Measurements from ENCODE around the gene ZMYND8.
"Not testable (repeated sequence)": the region's sequence is repeated elsewhere in the genome, so short reads cannot be mapped to it uniquely, and the experiment has no call there.

ZMYND8 gene

DNA sequence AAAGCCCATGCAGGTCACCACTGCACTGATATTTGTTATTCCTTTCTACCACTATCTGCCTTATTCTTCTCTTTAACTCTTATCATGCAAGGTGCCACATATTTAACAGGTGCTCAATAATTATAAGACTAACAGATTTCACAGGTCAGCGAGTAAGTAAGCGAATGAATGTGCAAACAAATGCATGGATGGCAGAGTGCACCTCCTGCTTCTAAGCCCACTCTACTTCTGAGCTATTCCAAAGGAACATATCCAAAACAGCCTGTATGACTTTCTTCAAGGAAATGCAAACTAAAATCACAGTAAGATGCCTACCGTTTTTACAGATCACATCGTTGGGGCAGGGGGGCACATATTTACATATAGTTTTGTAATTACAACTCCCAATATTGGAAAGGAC lies 71.3 kb downstream of the ZMYND8 start:
- DNase-seq (ENCODE audit: low read depth) = no peak

DNA sequence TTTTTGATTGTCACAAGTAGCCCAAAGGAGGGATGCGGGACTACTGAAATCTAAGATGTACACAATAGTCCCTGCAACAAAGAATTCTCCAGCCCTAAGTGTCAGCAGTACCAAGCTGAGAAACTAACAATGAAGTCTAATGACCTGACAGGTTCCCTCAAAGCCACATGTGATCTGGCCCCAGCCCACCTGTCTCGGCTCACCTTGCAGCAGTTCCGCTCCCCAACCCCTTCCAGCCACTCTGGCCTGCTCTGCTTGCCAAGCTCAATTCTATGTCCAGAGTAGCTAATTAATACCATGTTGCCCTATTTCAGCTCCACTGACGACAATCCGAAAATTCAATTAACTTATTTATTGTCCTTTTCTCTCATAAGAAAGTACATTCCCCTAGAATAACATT lies 72.1 kb downstream of the ZMYND8 start:
- DNase-seq (ENCODE audit: low read depth) = no peak

DNA sequence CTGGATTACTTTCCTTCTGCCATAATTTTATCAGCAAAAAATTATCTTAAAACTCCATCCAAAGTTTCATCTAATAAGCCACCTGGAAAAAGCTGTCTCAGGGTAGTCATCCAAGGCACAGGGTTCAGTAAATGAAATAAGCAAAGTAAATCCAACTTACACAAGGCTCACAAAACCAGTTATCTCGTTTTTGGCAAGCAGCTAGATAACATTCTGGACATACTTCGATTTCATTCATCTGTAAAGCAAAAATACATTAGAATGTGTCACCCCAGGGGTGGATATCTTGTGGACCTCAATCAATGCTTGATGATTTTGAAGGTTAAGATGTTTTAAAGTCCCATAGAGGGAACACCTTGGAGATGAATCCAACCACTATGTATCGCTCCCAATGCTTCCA lies 73.1 kb downstream of the ZMYND8 start:
- DNase-seq (ENCODE audit: low read depth) = no peak

DNA sequence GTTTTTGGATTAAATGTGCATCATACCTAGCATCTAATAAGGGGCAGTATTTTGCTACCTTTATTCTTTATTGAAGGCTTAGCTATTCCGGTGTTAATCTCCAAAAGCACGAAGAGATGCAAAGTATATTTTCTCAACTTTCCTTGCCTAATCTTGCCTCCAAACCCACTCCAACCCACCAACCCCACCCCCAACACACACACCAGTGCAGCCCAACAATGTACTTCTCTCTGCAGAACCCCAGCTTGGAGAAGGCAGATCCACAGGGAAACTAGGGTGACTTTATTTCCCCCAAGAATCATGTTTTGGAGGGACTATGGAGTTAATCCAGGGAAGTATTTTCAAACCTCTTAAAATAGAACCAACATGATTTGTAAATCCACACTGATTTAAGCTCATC lies 73.6 kb downstream of the ZMYND8 start:
- no peak for DNase-seq (ENCODE audit: low read depth)

DNA sequence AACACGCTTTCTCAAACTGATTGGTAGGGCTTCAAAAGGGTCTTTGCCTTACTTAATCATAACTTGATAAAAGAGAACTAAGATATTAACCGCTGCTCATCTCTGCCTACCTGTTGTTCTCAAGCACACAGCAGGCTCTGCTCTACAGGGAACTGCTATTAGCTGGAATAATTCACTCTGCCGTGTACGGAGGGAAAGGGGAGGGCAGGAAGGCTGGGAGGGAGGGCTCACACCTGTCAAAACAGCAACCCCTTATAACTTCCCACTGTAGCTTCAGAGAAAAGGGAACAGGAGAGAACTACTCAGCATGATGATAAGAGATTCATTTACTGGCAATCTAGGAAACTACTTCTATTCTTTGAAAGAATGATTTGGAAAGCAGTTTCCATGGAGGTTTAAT lies 75.1 kb downstream of the ZMYND8 start:
- DNase-seq (ENCODE audit: low read depth) = no peak

DNA sequence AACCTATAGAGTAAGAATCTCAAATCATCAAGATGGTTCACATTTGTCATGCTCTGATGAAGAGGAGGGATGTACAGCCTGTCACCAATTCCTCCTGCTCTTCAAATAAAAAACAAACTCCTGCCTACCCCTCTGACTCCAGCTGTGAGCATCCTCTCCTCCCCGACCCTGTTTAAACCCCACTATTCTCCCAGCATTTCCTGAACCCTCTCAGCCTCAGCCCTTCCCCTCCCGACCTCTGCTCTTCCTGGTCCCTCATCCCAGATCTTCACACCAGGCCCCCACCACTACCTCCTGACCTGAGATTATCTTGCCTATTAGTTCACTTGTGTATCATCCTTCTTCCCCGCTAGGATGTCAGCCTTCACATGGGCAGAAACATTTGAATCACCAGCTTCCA lies 75.8 kb downstream of the ZMYND8 start:
- DNase-seq (ENCODE audit: low read depth) = no peak

DNA sequence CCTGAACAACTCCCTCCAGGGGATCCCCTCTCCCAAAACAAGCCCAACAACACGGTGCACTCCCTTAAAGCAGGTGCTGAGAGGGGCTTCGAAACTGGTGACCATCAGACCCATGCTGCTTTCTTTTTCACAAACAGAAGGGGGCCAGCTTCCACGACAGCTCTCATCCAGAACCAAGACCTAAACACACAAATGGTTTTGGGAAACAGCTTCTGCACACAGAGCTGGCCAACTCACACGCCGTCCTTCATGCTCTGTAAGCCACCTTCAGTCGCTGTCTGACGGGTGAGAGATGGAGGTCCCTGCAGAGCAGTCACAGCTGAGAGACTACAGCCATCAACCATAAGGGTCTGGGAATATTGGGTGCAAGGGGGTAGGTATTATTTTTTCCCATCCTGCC lies 76.3 kb downstream of the ZMYND8 start:
- DNase-seq (ENCODE audit: low read depth) = no peak

DNA sequence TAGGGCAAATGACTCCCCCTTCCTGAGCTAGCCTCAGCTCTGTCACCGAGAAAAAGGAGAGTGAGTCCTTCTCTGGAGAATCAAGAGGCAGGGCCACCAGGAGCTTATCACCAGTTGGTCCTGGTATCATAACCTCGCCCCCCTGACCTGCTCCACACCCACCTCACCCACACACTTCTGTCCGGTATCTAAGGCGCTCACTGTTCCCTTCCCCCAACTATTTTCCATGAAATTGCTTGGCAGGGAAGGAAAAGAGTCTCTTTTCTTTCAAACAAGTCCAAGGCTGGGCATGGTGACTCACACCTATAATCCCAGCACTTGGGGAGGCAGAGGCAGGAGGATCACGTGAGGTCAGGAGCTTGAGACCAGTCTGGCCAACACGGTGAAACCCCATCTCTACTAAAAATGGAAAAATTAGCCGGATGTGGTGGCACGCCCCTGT lies 77.6 kb downstream of the ZMYND8 start:
- peak; percentile 52 for DNase-seq (ENCODE audit: low read depth)

DNA sequence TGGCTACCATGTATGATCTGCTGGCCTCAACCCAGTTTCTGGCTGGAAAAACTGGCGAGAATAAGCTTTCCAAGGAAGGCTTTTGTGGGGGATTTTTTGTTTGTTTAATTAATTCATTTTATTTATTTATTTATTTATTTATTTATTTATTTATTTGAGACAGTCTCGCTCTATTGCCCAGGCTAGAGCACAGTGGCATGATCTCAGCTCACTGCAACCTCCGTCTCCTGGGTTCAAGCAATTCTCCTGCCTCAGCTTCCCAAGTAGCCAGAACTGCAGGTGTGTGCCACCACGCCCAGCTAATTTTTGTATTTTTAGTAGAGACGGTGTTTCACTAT lies 79.0 kb downstream of the ZMYND8 start:
- not testable (repeated sequence) for DNase-seq (ENCODE audit: low read depth)

DNA sequence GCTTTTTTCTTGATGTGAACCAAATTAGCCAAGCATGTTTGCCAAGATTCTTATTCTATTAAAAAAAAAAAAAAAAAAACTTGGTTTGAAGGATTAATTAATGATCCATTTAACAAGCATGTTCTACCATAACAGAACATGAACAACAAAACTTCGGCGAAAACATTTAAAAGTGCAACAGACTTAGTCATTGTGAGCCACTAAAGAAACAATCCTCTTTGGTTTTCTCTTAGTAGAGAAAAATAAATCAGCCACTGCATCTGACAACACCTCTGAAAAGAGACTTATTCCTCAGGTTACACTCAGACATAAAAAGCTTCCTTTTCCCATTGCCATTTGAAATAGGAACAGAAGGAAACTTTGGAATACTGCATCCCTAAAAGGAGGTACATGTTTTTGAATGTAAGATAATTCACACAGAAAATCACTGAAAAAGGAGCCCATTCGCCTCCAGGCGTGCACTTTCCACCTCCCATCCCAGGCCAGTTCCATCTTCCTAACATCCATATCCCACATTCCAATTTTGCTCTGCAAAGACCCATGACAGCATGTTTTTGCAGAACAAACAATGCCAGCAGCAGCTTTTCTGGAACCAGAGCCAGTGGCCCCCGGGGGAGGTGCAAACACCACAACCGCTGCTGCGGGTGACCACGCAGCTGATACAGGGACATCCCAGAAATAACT lies 79.5 kb downstream of the ZMYND8 start:
- peak; percentile 84 for DNase-seq (ENCODE audit: low read depth)

DNA sequence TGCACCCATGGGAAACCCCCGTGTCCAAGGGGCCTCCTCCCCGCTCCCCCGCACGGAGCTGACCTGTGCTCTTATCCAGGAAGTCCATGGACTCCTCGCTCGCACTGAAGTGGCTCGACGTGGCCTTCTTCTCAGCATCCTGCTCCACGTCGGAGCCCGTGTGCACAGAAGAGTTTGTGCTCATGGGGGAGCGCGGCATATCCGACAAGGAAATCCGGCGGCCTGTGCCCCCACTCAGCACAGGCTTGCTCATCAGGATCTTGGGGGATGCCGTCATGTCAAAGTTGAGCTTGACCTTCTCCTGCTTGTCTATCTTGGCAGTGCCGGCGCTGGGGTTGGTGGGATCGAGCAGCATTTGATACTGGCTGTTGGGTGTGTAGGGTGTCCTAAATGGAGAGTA lies 80.2 kb downstream of the ZMYND8 start:
- DNase-seq (ENCODE audit: low read depth) = no peak

DNA sequence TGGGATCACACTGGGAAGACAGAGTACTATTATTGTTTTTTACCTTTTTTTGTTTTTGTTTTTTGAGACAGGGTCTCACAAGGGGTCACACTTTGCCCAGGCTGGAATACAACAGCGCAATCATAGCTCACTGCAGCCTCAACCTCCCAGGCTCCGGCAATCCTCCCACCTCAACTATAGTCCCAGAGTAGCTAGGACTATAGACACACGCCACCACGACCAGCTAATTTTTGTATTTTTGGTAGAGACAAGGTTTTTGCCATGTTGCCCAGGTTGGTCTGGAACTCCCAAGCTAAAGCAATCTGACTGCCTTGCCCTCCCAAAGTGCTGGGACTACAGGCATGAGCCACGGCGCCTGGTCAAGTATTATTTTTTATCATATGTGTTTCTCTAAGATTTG lies 81.0 kb downstream of the ZMYND8 start:
- DNase-seq (ENCODE audit: low read depth) = no peak

DNA sequence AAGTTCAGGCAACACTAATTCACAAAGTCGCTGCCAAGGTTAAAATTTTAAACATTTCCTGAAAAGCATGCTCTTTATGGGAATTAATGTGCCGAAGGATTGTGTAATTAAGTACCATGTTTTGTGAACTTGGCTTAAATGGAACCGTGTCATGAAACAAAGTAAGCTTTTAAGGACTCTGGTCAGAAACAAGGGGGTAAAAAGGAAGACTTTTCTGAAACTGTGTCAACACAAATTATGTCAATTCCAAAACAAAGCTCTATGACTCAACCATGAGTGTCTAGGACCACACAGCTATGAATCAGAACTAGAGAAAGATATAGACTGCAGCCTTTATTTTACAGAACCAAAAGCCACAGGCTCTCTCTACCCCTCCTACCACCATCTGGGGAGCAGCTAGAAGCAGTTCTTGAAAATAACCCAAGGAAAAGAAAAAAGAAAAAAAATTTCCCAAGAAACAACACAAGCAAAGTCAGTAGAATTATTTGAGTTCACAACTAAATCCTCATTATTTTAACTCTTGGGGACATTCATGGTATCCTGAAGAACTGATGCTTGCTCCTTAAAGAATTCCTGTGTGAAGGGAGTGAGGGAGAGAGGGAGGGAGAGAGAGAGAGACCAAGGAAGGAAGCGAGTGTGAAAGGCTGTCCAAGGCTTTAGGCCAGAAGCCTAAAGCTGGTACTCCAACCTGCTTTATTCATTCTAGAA lies 81.9 kb downstream of the ZMYND8 start:
- peak; percentile 97 for DNase-seq (ENCODE audit: low read depth)

DNA sequence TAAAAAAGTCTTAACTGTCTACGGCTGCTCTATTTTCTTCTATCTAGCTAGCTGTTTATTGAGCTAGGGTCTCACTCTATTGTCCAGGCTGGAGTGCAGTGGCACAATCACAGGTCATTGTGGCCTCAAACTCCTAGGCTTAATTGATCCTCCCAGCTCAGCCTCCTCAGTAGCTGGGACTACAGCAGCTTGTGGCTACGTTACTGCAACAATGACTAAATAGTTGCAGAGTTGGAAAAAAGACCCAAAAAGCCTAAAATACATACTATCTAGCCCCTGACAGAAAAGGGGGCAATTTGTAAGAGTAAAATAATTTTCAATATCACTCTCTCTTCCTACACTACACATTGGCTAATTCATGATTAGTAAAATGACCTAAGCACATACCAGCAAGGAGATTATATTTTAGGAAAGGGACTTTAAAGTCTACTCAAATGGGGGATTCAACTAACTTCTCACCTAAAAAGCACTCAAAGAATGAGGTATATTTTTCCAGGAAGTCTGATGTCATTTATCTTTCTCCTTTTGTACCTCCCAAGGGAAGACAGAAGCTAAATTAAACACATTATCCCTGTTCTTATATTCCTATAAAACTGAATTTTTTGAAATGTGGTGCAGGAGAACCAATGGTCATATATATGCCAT lies 82.8 kb downstream of the ZMYND8 start:
- DNase-seq (ENCODE audit: low read depth) = peak; percentile 46

DNA sequence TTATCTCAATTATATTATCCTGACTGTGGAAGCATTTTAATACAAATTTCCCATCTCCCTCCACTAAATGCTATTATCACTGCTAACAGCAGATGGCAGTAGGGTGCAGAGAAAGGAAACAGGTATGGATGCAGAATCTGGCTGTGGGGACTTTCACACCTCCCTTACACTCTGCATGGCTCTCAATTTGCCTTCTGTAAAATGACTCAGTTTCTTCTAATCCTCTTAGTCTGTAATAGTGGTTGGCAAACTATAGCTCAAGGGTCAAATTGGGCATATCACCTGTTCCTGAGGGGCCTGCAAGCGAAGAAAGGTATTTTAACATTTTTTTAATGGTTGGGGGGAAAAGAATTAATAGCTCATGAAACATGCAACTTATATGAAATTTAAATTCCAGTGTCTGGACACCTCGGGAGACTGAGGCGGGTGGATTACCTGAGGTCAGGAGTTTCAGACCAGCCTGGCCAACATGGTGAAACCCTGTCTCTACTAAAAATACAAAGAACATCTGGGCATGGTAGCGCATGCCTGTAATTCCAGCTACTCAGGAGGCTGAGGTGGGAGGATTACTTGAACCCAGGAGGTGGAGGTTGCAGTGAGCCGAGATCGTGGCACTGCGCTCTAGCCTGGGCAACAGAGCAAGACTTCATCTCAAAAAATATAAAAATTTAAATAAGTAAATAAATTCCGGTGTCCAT lies 83.5 kb downstream of the ZMYND8 start:
- DNase-seq (ENCODE audit: low read depth) = peak; percentile 74

DNA sequence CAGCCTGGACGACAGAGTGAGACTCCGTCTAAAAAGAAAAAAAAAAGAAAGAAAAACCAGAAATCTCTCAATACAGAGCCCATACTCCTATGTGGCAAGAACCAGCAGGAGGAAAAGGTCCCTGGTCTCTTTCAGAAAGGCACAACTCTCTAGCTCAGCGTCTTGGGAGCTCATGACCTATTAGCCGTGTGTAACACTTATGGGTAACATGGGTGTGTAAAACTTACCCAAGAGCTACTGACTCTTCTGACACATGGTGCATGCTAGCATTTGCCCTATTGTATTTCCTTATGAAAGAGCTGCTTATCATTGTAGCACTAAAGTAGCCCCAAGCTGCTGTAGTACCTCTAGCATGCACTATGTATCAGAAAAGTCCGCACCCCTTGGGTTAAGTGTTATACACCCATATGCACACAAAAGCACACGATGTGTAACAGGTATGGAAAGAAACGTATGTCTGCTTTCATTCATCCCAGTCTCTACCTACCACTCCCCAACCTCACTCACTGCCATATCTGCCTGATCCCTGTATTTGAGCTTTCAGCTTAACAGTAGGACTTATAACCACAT lies 85.4 kb downstream of the ZMYND8 start:
- DNase-seq (ENCODE audit: low read depth) = no peak

DNA sequence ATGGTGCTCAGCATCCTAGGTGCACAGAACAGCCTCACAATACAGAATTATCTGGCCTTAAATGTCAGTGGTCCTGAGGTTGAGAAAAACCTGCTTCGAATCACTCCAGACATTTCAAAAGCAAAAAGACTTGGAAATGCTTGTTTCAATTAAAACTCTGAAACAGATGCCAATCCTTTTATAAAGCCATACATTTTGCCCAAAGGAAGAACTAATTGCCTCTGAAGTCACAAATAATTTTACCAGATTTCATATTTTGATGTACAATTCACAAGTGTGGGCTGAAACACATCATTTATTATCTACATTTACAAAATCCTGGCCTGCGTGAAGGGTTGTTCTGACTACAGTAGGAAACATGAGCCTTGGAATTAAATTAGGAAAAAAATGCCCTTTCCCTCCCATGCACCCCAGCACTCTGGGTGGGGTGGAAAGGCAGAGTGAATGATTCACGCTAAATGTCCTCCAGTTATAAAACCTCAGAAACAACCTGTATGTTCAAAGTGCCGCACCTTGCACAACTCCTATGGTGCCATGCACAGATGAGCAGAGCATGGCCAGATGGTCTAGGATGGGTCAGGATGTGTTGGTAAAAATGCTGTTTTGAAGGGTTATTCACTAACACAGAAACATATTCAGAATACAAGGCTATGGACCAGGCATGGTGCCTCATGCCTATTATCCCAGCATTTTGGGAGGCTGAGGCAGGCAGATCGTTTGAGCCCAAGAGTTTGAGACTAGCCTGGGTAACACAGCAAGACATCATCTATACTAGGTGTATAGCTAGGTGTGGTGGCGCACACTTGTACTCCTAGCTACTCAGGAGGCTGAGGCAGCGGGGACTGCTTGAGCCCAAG lies 87.0 kb downstream of the ZMYND8 start:
- no peak for DNase-seq (ENCODE audit: low read depth)

DNA sequence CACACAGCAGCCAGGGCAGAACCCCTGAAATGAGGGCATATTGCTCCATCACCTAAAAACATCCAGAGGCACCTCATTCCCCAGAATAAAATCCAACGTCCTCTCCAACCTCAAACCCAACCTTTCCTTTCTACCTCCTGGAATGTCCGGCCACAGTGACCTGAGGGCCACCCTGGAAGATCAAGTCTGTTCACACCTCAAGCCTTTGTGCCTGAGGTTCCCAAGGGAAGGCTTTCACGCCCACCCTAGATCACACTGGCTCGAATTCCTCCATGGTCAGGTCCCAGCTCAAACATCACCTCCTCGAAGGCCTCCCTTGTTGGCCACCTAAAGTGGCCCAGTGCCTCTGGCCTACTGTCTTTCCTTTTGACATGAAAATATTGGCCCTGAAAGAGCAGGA lies 88.9 kb downstream of the ZMYND8 start:
- DNase-seq (ENCODE audit: low read depth) = no peak

DNA sequence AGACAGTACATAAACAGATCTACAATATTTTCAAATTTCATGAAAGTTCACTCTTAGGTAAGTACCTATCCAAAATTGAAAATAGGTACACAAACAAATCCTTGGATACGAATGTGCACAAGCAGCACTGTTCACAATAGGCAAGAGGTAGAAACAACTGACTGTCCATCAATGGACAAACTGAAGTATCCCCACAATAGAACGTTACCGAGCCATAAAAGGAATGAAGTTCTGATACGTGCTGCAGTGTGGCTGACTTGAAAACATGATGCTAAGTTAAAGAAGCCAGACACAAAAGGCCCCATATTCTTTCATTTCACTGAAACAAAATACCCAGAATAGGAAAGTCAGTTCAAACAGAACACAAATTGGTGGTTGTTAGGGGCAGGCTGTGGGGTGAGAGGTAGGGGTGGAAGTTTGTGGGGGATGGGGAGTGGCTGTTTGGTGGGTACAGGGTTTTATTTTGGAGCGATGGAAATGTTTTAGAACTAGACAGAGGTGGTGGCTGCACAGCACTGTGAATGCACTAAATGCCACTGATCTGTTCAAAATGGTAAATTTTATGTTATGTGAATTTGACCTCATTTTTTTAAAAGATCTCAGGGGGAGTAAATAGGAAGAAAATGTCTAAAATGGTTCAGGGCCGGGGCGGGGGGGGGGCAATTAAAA lies 89.5 kb downstream of the ZMYND8 start:
- no peak for DNase-seq (ENCODE audit: low read depth)

DNA sequence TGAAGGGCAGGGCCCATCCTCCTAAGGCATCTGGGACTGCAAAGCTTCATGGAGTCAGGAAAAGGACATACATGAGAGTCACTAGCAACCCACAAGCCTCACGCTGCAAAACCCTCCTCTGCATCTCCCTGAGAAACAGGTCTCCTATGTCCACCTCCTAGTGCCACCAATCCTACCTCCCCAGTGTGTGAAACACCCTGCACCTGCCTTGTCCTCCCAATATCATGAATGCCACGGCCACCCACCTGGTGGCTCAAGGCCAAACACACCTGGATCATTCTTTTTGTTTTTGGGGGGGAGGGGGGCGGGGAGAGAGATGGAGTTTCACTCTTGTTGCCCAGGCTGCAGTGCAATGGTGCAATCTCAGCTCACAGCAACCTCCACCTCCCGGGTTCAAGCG lies 90.5 kb downstream of the ZMYND8 start:
- no peak for DNase-seq (ENCODE audit: low read depth)

DNA sequence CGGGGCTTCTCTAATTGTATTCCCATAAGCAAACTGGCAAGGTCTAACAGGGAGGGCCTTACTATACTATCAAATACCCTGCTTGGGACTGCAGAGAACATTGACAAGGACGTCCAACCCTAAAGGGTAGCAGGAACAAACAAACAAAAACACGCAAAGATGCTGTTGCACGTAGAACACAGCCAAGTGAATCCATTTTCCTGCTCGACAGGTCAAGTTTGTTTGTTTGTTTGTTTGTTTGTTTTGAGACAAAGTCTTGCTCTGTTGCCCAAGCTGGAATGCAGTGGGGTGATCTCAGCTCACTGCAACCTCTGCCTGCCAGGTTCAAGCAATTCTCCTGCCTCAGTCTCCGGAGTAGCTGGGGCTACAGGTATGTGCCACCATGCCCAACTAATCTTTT lies 91.3 kb downstream of the ZMYND8 start:
- no peak for DNase-seq (ENCODE audit: low read depth)

Data from EH (cell line).